H9 (cell line): ENCODE data around the gene FARP1. TPM values are rescaled to one million over a fixed set of nuclear protein-coding genes. Genes with fewer than 3 reads are reported as not detected.
A peak's percentile ranks its signal among the peaks of the same experiment; 100 is the strongest.

ENCODE experiments used
- DNase-seq: peaks from one replicate; pipeline ENCODE4 v3.0.0-alpha.2; 2017
- H2AFZ ChIP-seq: one replicate; pipeline ENCODE4 v1.6.1; 2013; ENCODE audit warnings: mild to moderate bottlenecking, low read length, control low read depth, moderate library complexity
- H2AK5ac ChIP-seq: 2 replicates; pipeline ENCODE4 v1.6.1; 2013; ENCODE audit warnings: low read length, control low read depth, mixed read lengths; ENCODE audit not compliant: insufficient read length
- H2BK120ac ChIP-seq: one replicate; pipeline ENCODE4 v1.6.1; 2013; ENCODE audit warnings: low read depth, mild to moderate bottlenecking, low read length, control low read depth, inconsistent platforms; ENCODE audit not compliant: poor library complexity, severe bottlenecking
- H2BK12ac ChIP-seq: 2 replicates; pipeline ENCODE4 v1.6.1; 2013; ENCODE audit warnings: low read length, control low read depth, mixed read lengths, low read depth; ENCODE audit not compliant: insufficient read length
- H2BK15ac ChIP-seq: 2 replicates; pipeline ENCODE4 v1.6.1; 2013; ENCODE audit warnings: low read depth, low read length, control low read depth
- H2BK20ac ChIP-seq: one replicate; pipeline ENCODE4 v1.6.1; 2013; ENCODE audit warnings: low read depth, mild to moderate bottlenecking, low read length, control low read depth, inconsistent platforms; ENCODE audit not compliant: poor library complexity, severe bottlenecking
- H2BK5ac ChIP-seq: 2 replicates; pipeline ENCODE4 v1.6.1; 2013; ENCODE audit warnings: low read length, control low read depth, mixed read lengths; ENCODE audit not compliant: insufficient read length
- H3K14ac ChIP-seq: 2 replicates; pipeline ENCODE4 v1.6.1; 2013; ENCODE audit warnings: low read length, control low read depth; ENCODE audit not compliant: insufficient read depth
- H3K18ac ChIP-seq: 2 replicates; pipeline ENCODE4 v1.6.1; 2013; ENCODE audit warnings: low read depth, mild to moderate bottlenecking, mixed read lengths, low read length, control low read depth; ENCODE audit not compliant: insufficient read length
- H3K23ac ChIP-seq: 2 replicates; pipeline ENCODE4 v1.6.1; 2013; ENCODE audit warnings: low read length, control low read depth, mixed read lengths, low read depth; ENCODE audit not compliant: insufficient read length
- H3K23me2 ChIP-seq: 2 replicates; pipeline ENCODE4 v1.6.1; 2013; ENCODE audit warnings: low read depth, mild to moderate bottlenecking, mixed read lengths, low read length, control low read depth; ENCODE audit not compliant: insufficient read length, poor library complexity, severe bottlenecking
- H3K27ac ChIP-seq: 2 replicates; pipeline ENCODE4 v1.5.1; 2013; ENCODE audit warnings: low read length, control low read depth, mixed read lengths, low read depth; ENCODE audit not compliant: insufficient read length
- H3K27me3 ChIP-seq: 2 replicates; pipeline ENCODE4 v1.6.1; 2013; ENCODE audit warnings: low read length, control low read depth, inconsistent platforms; ENCODE audit not compliant: insufficient read depth
- H3K4ac ChIP-seq: 2 replicates; pipeline ENCODE4 v1.6.1; 2013; ENCODE audit warnings: low read depth, mild to moderate bottlenecking, control low read depth, inconsistent platforms, low read length, moderate library complexity
- H3K4me1 ChIP-seq: 2 replicates; pipeline ENCODE4 v1.6.1; 2013; ENCODE audit warnings: low read length, control low read depth, inconsistent platforms; ENCODE audit not compliant: insufficient read depth
- H3K4me2 ChIP-seq: 2 replicates; pipeline ENCODE4 v1.6.1; 2013; ENCODE audit warnings: low read length, control low read depth, mixed read lengths; ENCODE audit not compliant: insufficient read length, insufficient read depth
- H3K56ac ChIP-seq: 2 replicates; pipeline ENCODE4 v1.6.1; 2013; ENCODE audit warnings: low read depth, mild to moderate bottlenecking, mixed read lengths, low read length, control low read depth; ENCODE audit not compliant: insufficient read length
- H3K79me1 ChIP-seq: 2 replicates; pipeline ENCODE4 v1.6.1; 2013; ENCODE audit warnings: low read depth, mild to moderate bottlenecking, moderate library complexity, low read length, control low read depth, inconsistent platforms; ENCODE audit not compliant: insufficient read depth, poor library complexity, severe bottlenecking
- H3K79me2 ChIP-seq: 2 replicates; pipeline ENCODE4 v1.6.1; 2013; ENCODE audit warnings: low read length, control low read depth, inconsistent platforms; ENCODE audit not compliant: insufficient read depth
- H3K9ac ChIP-seq: 2 replicates; pipeline ENCODE4 v1.6.1; 2013; ENCODE audit warnings: low read length, control low read depth, mixed read lengths; ENCODE audit not compliant: insufficient read length; ENCODE audit errors: extremely low read depth
- H3K9me3 ChIP-seq: one replicate; pipeline ENCODE4 v1.6.1; 2013; ENCODE audit warnings: low read depth, low read length, inconsistent platforms; ENCODE audit not compliant: control insufficient read depth
- H3T11ph ChIP-seq: one replicate; pipeline ENCODE4 v1.6.1; 2013; ENCODE audit warnings: mild to moderate bottlenecking, low read length, control low read depth, inconsistent platforms
- H4K20me1 ChIP-seq: one replicate; pipeline ENCODE4 v1.6.1; 2013; ENCODE audit not compliant: control insufficient read depth, insufficient read length, insufficient read depth
- H4K5ac ChIP-seq: 2 replicates; pipeline ENCODE4 v1.6.1; 2013; ENCODE audit warnings: low read depth, mild to moderate bottlenecking, mixed read lengths, low read length, control low read depth; ENCODE audit not compliant: insufficient read length
- H4K8ac ChIP-seq: replicated peaks from 2 replicates; pipeline ENCODE4 v1.6.1; 2013; ENCODE audit warnings: low read length, control low read depth, mixed read lengths, low read depth; ENCODE audit not compliant: insufficient read length
- H4K91ac ChIP-seq: 2 replicates; pipeline ENCODE4 v1.6.1; 2013; ENCODE audit warnings: low read depth, mild to moderate bottlenecking, moderate library complexity, mixed read lengths, low read length, control low read depth; ENCODE audit not compliant: insufficient read length
- H3K27ac Mint-ChIP-seq, 3 experiments: 2 replicates in 2 of 3; 3 replicates in 1 of 3; pipeline ENCODE4 v1.8.0; 2020 to 2021; ENCODE audit warnings: mixed read lengths in 3 of 3, mild to moderate bottlenecking in 1 of 3, moderate library complexity in 1 of 3
- H3K27me3 Mint-ChIP-seq: 2 replicates; pipeline ENCODE4 v1.8.0; 2021; ENCODE audit warnings: low read depth, mild to moderate bottlenecking, moderate library complexity, mixed read lengths
- H3K36me3 Mint-ChIP-seq, 3 experiments: 2 replicates in 2 of 3; 3 replicates in 1 of 3; pipeline ENCODE4 v1.8.0; 2020 to 2021; ENCODE audit warnings: low read depth in 3 of 3, mixed read lengths in 3 of 3; ENCODE audit not compliant: insufficient read depth in 1 of 3
- H3K4me1 Mint-ChIP-seq, 2 experiments: 2 replicates each; pipeline ENCODE4 v1.8.0; 2020; ENCODE audit warnings: mixed read lengths in 2 of 2
- H3K4me3 Mint-ChIP-seq, 2 experiments: 2 replicates in 1 of 2; 3 replicates in 1 of 2; pipeline ENCODE4 v1.8.0; 2020 to 2021; ENCODE audit warnings: mild to moderate bottlenecking in 2 of 2, mixed read lengths in 2 of 2, moderate library complexity in 1 of 2
- H3K9me3 Mint-ChIP-seq, 2 experiments: 2 replicates in 1 of 2; 3 replicates in 1 of 2; pipeline ENCODE4 v1.8.0; 2020; ENCODE audit warnings: mild to moderate bottlenecking in 2 of 2, mixed read lengths in 2 of 2, moderate library complexity in 1 of 2
- WGBS: extraction: QIAGEN DNeasy Blood & Tissue Kit; methylation state at CpG from one replicate; pipeline ENCODE4 v1.1.7; 2013; ENCODE audit warnings: missing lambda C conversion rate, low lambda C conversion rate, mixed read lengths; ENCODE audit not compliant: insufficient read length; ENCODE audit errors: extremely low coverage; 5-methylcytosine and 5-hydroxymethylcytosine counted together
- total RNA-seq: library from RNA; stranded (reverse); gene quantifications from 2 replicates; pipeline ENCODE4 v1.2.1, GENCODE V29; 2021
- TF ChIP-seq, protein P1 (sequence below): fragments of 200-600 bp; sonication (generic); conservative IDR thresholded peaks from 3 replicates; pipeline ENCODE4 v1.8.0; 2021; ENCODE audit warnings: antibody characterized with exemption, mild to moderate bottlenecking

FARP1 gene
- total RNA-seq, 1 experiment from 2014 or later = 95.9 TPM

DNA sequence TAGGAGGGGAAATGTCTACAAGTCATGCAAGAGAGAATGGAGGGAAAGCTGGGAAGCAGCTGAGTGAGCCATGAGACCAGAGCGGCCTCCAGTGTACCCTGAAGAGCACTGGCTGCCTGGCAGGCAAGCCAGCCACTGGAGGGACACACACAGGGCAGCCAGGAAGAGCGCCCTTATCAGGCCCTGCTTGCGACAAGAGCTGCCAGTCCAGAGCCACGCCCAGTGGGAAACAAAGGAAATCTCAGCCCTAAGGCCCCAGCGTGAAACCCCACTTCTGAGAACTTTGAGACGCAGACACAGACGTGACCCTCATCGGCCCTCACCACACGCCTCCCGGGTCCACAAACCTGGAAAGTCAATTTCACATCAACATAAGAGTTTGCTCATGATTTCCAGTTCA, 329.0 kb downstream of the FARP1 start:
- no CpG with 5 or more reads among the region's 10 CpGs for WGBS
- no peak overlapping the region for H2BK15ac ChIP-seq
- Mint-ChIP-seq H3K36me3 (peaks cover 28 to 38% (median 35%) of the 10 kb centered on the region in 3 experiments; a peak in 6 of 7 replicates), H3K27me3 (no peaks in the 10 kb centered on the region), H3K9me3 (no peaks in the 10 kb centered on the region; a peak in 1 of 5 replicates), H3K27ac (peak overlapping the region in 1 of 3 experiments; percentile 55; a peak in 2 of 7 replicates), H3K4me1 (peaks cover 20 to 24% of the 10 kb centered on the region in 2 experiments), H3K4me3 (no peak overlapping the region)
- H3K23ac ChIP-seq = no peak overlapping the region
- H4K5ac ChIP-seq = no peak overlapping the region
- no peaks in the 10 kb centered on the region for H3K27me3 ChIP-seq
- no peak overlapping the region for H2BK20ac ChIP-seq
- H3K18ac ChIP-seq = no peak overlapping the region
- no peak overlapping the region for H3K27ac ChIP-seq
- H3K23me2 ChIP-seq = no peaks in the 10 kb centered on the region
- no peaks in the 10 kb centered on the region for H3K9me3 ChIP-seq
- H2AK5ac ChIP-seq = no peak overlapping the region
- DNase-seq = no peak
- peaks cover 2% of the 10 kb centered on the region; the same call in 1 of the 2 replicates for H3K4me1 ChIP-seq
- H2BK12ac ChIP-seq = no peak overlapping the region
- no peak overlapping the region for H2BK120ac ChIP-seq
- H4K8ac ChIP-seq = no peak overlapping the region
- no peaks in the 10 kb centered on the region; the same call in 1 of the 2 replicates for H3K79me2 ChIP-seq
- no peak overlapping the region for H3K56ac ChIP-seq
- no peak overlapping the region for H2AFZ ChIP-seq
- no peaks in the 10 kb centered on the region for H4K20me1 ChIP-seq
- TF ChIP-seq, protein P1, sequence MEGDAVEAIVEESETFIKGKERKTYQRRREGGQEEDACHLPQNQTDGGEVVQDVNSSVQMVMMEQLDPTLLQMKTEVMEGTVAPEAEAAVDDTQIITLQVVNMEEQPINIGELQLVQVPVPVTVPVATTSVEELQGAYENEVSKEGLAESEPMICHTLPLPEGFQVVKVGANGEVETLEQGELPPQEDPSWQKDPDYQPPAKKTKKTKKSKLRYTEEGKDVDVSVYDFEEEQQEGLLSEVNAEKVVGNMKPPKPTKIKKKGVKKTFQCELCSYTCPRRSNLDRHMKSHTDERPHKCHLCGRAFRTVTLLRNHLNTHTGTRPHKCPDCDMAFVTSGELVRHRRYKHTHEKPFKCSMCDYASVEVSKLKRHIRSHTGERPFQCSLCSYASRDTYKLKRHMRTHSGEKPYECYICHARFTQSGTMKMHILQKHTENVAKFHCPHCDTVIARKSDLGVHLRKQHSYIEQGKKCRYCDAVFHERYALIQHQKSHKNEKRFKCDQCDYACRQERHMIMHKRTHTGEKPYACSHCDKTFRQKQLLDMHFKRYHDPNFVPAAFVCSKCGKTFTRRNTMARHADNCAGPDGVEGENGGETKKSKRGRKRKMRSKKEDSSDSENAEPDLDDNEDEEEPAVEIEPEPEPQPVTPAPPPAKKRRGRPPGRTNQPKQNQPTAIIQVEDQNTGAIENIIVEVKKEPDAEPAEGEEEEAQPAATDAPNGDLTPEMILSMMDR = no peak
- H3K9ac ChIP-seq = no peak overlapping the region
- H4K91ac ChIP-seq = no peak overlapping the region
- no peak overlapping the region for H2BK5ac ChIP-seq
- no peak overlapping the region for H3K14ac ChIP-seq
- no peak overlapping the region for H3K4me2 ChIP-seq
- H3T11ph ChIP-seq = no peak overlapping the region
- peaks cover 10% of the 10 kb centered on the region for H3K79me1 ChIP-seq
- no peak overlapping the region for H3K4ac ChIP-seq
